Liver (tissue), 1 donor: Measurements from ENCODE around the gene DNAJC10.
A peak's percentile ranks its signal among the peaks of the same experiment; 100 is the strongest.

ENCODE experiments used
- MAX ChIP-seq: IDR thresholded peaks from 2 replicates; pipeline ENCODE4 v1.6.1; 2016; ENCODE audit warnings: antibody characterized with exemption
- TF ChIP-seq, protein P1 (sequence below): IDR thresholded peaks from 2 replicates; pipeline ENCODE4 v1.6.1; 2016; ENCODE audit warnings: antibody characterized with exemption

GRCh38 chr2:182713601-182714000 lies 2.5 kb upstream of the DNAJC10 start:
- TF ChIP-seq, protein P1, sequence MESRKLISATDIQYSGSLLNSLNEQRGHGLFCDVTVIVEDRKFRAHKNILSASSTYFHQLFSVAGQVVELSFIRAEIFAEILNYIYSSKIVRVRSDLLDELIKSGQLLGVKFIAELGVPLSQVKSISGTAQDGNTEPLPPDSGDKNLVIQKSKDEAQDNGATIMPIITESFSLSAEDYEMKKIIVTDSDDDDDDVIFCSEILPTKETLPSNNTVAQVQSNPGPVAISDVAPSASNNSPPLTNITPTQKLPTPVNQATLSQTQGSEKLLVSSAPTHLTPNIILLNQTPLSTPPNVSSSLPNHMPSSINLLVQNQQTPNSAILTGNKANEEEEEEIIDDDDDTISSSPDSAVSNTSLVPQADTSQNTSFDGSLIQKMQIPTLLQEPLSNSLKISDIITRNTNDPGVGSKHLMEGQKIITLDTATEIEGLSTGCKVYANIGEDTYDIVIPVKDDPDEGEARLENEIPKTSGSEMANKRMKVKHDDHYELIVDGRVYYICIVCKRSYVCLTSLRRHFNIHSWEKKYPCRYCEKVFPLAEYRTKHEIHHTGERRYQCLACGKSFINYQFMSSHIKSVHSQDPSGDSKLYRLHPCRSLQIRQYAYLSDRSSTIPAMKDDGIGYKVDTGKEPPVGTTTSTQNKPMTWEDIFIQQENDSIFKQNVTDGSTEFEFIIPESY, result no peak
- TF ChIP-seq MAX, result peak; percentile 37
